GM13977 (cell line): ENCODE measurements around the gene HABP2.

Experiments
- DNase-seq: peaks from one replicate; pipeline ENCODE4 v3.0.0; 2012; ENCODE audit warnings: low spot score
- in situ Hi-C: fragments of 300-500 bp; cut with MboI; formaldehyde crosslinking; loops from one replicate; pipeline ENCODE4 v1.12.0; 2022; ENCODE audit warnings: low sequenced_read_pairs, low pct_unique_long_range_greater_than_20kb, mixed read lengths, inconsistent platforms; ENCODE audit not compliant: unreplicated experiment
- TF ChIP-seq, protein P1 (sequence below): IDR thresholded peaks from 2 replicates; pipeline ENCODE4 v1.5.1; 2012; ENCODE audit warnings: mild to moderate bottlenecking, control low read depth; ENCODE audit not compliant: insufficient read depth; ENCODE audit errors: extremely low read depth, missing control alignments

Gene HABP2

DNA sequence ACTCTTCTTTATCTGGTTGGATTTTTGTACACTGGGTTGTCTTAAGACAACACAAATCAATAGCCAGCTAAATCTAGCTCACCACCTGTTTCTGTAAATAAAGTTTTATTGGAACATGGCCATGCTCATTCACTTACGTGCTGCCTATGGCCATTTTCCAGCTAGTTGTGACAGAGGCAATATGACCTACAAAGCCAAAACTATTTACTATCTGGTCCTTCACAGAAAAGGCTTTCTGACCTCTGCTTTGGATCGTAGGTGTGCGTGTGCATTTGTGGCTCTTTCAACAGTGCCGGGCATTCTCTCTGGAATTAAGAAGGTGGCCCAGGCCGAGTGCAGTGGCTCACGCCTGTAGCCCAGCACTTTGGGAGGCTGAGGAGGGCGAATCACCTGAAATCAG lies 65.5 kb downstream of the HABP2 start:
- TF ChIP-seq, protein P1, sequence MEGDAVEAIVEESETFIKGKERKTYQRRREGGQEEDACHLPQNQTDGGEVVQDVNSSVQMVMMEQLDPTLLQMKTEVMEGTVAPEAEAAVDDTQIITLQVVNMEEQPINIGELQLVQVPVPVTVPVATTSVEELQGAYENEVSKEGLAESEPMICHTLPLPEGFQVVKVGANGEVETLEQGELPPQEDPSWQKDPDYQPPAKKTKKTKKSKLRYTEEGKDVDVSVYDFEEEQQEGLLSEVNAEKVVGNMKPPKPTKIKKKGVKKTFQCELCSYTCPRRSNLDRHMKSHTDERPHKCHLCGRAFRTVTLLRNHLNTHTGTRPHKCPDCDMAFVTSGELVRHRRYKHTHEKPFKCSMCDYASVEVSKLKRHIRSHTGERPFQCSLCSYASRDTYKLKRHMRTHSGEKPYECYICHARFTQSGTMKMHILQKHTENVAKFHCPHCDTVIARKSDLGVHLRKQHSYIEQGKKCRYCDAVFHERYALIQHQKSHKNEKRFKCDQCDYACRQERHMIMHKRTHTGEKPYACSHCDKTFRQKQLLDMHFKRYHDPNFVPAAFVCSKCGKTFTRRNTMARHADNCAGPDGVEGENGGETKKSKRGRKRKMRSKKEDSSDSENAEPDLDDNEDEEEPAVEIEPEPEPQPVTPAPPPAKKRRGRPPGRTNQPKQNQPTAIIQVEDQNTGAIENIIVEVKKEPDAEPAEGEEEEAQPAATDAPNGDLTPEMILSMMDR, result no peak
- no peak for DNase-seq
- in situ Hi-C loops, result no loop called here

DNA sequence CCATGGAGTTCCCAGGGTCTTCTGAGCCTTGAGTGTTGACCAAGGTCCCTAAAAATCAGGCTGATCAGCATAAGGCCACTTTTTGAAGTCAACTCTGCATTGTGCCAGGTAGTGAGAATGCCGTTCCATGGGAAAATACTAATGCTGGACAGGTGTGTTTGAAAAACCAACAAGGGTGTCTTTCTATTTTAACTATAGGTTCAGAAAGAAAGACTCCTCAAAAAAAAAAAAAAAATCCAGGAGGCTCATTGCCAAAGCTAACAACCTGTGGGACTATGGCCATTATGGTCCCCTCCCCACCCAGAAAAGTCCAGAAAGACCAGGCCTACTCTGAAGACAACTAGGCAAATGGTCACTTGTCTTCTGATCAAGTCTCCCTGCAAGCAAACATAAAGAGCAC lies 66.5 kb downstream of the HABP2 start:
- no peak for DNase-seq
- TF ChIP-seq, protein P1, result no peak
- in situ Hi-C loops, result no loop called here

DNA sequence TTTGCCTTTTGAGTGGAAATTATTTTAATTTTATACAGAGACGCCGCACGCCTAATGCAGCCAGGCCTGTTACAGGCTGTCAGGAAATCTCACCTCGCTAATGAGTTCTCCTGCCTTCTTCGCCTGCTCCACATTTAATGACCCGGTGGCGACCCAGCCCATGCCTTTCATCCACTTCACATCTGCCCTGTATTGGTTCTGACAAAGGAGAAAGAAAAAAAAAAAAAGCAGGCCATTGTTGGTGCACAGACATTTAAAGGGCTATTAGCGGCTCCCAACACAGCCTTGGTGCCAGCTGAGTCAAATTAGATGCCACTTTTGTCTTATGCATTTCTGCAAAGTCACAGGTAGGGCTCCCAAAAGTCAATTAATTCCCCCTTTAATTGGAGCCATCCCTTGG lies 67.7 kb downstream of the HABP2 start:
- DNase-seq, result no peak
- TF ChIP-seq, protein P1, result no peak
- in situ Hi-C loops, result no loop called here

DNA sequence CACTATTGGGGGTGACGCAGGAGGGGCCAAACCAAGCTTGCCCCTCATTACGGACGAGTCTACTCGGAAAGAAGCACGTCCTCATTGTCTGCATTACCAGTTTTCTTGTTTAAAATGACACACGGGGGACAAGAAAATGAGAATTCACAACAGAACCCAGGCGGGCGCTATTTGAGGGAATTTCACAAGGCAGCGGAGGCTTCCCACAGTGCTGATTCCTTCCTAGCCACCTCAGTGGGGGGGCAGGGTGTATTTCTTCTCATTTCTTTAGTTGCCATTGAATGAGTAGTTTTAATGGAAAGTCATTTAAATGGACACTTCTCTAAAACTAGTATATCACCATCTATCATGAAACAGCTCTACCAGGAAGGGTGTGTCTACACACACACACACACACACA lies 68.1 kb downstream of the HABP2 start:
- in situ Hi-C loops, result no loop called here
- TF ChIP-seq, protein P1, result no peak
- no peak for DNase-seq

- in situ Hi-C loops, result no loop called here
- TF ChIP-seq, protein P1, result no peak
- no peak for DNase-seq
These were observed 68.9 kb downstream of the HABP2 start for GRCh38 chr10:113621799-113622198.

- TF ChIP-seq, protein P1, result no peak
- in situ Hi-C loops, result no loop called here
These were observed 70.0 kb downstream of the HABP2 start for GRCh38 chr10:113622831-113623230.

More at GRCh38 chr10:113622831-113623230, 70.0 kb downstream of the HABP2 start:
- DNase-seq, result no peak
